ENCODE results near the gene CAPZA2.
"Not testable (repeated sequence)": the region's sequence is repeated elsewhere in the genome, so short reads cannot be mapped to it uniquely, and the experiment has no call there.

Gene CAPZA2

DNA sequence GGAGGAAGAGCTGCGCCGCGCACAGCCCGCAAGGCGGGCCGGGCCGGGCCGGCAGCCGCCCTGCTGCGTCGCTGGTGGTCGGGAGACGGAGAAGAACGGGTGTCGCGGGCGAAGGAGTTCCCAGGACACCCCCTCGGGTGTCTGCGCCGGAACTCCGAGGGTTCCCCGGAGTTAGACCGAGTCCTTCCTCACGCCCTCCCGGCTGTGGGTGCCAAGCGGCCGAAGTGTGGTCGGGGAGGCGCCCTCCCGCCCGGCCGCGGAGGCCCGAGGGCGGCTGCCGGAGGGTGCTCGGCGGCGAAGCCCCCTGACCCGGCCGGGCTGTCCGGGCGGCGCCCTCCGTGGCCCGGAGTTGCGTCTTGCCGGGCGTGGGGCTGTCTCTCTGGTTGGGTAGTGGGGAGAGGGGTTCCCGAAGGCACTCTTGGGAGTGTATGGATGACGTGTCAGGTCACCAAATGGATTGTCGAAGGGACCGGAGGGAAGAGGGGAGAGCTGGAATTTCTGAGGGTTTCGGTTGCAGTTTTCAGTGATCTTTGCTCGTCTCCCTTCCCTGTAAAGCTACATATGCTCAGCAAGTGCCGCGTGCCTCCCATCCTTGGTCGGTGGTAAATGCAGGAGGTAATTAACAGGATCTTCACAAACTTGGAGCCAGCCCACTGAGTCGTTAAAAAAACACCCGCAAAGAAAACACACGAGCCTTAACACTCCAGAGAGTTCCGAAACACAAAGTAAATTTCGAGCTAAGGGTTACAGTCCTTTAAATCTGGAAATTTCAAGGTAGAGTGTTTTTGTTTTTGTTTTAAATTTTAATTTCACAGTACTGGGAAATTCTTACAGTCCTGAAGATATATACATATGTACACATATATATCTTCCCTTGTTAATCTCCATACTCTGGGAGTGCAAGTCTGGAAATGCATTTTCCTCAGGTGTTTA, 91.8 kb downstream of the CAPZA2 start:
- peak; percentile 65 to 74 for DNase-seq (ENCODE audit: low read depth in 2 of 2)

GRCh38 chr7:116955340-116955739, 93.0 kb downstream of the CAPZA2 start:
- DNase-seq (ENCODE audit: low read depth in 2 of 2), result no peak

DNA sequence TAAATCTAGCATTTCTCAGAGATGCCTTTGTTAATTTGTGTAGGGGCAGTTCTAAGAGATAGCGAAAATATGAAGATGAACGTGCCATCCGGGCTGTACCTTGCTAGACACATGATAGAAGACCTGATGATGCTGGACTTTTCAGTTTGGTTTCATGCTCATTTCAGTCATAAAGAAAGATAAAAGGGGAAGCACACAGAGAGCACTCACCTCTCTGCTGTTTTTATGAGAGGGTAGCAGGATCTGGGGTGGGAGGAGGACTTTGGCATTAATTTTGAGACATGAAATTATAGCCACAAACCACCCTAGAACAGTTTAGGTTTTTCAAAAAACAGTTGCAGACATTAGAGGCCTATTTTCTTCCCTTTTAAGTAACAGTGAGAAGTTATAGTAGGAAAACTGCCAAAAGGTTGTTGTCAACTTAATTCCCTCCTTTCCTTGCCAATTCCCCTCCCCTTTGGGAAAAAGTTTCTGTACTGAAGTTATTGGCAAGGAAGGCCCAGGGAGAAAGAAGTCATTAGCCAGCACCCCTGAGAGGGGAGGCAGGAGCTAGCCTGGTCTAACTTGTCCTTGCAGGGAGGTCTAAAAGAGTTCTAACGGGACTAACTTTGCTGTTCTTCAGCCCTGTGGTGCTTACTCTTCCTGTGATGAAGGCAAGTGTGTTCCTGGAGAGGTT, 93.6 kb downstream of the CAPZA2 start:
- DNase-seq (ENCODE audit: low read depth in 2 of 2), result no peak

GRCh38 chr7:116956477-116956804, 94.1 kb downstream of the CAPZA2 start:
- no peak for DNase-seq (ENCODE audit: low read depth in 2 of 2)

DNA sequence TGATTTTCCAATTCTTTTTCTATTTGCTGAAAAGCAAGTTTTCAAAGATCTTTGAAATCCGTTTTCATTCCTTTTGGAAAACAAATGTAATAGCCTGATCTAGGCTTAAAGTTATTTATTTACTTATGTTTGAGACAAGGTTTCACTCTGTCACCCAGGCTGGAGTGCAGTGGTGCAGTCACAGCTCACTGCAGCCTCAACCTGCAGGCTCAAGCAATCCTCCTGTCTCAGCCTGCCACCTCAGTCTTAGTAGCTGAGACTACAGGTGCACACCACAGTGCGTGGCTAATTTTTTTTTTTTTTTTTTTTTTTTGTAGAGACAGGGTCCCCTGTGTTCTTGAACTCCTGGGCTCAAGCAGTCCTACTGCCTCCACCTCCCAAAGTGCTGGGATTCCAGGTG, 95.5 kb downstream of the CAPZA2 start:
- no peak for DNase-seq (ENCODE audit: low read depth in 2 of 2)

DNA sequence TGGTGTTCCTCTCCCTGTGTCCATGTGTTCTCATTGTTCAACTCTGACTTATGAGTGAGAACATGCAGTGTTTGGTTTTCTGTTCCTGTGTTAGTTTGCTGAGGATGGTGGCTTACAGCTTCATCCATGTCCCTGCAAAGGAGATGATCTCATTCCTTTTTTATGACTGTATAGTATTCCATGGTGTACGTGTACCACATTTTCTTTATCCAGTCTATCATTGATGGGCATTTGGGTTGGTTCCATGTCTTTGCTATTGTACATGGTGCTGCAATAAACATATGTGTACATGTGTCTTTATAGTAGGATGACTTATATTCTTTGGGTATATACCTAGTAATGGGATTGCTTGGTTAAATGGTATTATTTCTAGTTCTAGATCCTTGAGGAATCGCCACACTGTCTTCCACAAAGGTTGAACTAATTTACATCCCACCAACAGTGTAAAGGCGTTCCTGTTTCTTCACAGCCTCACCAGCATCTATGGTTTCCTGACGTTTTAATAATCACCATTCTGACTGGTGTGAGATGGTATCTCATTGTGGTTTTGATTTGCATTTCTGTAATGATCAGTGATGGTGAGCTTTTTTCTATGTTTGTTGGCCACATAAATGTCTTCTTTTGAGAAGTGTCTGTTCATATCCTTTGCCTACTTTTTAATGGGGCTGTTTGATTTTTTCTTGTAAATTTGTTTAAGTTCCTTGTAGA, 99.7 kb downstream of the CAPZA2 start:
- not testable (repeated sequence) for DNase-seq (ENCODE audit: low read depth in 2 of 2)

GRCh38 chr7:116963234-116963633, 100.8 kb downstream of the CAPZA2 start:
- no peak for DNase-seq (ENCODE audit: low read depth in 2 of 2)

GRCh38 chr7:116966601-116967000, 104.2 kb downstream of the CAPZA2 start:
- no peak for DNase-seq (ENCODE audit: low read depth in 2 of 2)

GRCh38 chr7:116967254-116967922, 105.0 kb downstream of the CAPZA2 start:
- DNase-seq (ENCODE audit: low read depth in 2 of 2), result no peak

DNA sequence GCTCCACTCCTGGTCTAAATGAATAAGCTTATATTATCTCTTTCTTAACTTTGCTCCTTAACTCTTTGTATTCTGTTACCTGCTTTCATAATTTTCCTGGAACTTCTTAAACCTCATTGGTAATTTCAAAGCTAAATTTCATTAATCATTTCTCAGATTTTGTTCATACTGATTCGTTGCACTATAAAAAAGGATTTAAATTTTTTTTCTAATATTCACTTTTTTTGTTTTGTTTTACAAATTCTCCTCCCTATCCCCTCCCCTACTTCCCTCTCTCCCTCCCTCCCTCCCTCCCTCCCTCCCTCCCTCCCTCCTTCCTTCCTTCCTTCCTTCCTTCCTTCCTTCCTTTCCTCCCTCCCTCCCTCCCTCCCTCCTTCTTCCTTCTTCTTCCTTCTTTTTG, 105.6 kb downstream of the CAPZA2 start:
- no peak for DNase-seq (ENCODE audit: low read depth in 2 of 2)

GRCh38 chr7:116968631-116969030, 106.2 kb downstream of the CAPZA2 start:
- no peak for DNase-seq (ENCODE audit: low read depth in 2 of 2)

DNA sequence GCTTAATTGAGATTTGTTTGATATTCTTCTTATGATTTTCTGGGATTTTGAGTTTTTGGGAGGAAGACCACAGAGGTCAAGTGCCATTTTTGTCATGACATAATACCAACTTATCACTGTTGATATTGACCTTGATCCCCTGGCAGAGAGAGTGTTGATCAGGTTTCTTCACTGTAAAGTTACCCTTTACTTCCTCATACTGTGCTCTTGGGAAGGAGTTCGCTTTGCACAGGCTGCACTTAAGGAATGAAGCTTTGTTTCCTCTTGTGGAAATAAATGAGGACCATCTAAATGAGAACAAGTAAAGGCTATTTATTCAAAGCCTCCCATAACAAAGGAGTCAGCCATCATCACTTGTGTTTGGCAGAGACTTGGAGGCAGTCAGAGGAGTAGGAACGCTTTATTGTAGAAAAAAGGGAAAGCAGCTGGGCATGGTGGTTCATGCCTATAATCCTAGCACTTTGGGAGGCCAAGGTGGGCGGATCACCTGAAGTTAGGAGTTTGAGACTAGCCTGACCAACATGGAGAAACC, 107.0 kb downstream of the CAPZA2 start:
- no peak for DNase-seq (ENCODE audit: low read depth in 2 of 2)

- DNase-seq (ENCODE audit: low read depth in 2 of 2), result no peak
Measured at GRCh38 chr7:116970238-116970910, 108.0 kb downstream of the CAPZA2 start.

GRCh38 chr7:116971153-116971552, 108.8 kb downstream of the CAPZA2 start:
- not testable (repeated sequence) for DNase-seq (ENCODE audit: low read depth in 2 of 2)

Measured in fibroblast of skin of left biceps (primary cell).